Activated T-cell treated with anti-CD3 and anti-CD28 coated beads, Interleukin-2, amount 50 U/mL, for 72 hours (primary cell): Measurements from ENCODE around the gene KIF1B. TPM values are rescaled to one million over a fixed set of nuclear protein-coding genes. Genes with fewer than 3 reads are reported as not detected.
A peak's percentile ranks its signal among the peaks of the same experiment; 100 is the strongest.

ENCODE experiments used
- ATAC-seq, 2 donors: fragments of 150-1000 bp; cut with Tn5 transposase; replicated peaks in 1 of 2; 2 replicates each; pipeline ENCODE4 v1.10.0; 2021; ENCODE audit warnings: moderate library complexity in 2 of 2, mild to moderate bottlenecking in 1 of 2
- DNase-seq, 2 donors: peaks; one replicate each; pipeline ENCODE4 v3.0.0; 2021 to 2022; ENCODE audit warnings: mixed read lengths in 1 of 2
- H3K27ac Mint-ChIP-seq: one replicate; pipeline ENCODE4 v1.8.0; 2022; ENCODE audit warnings: mild to moderate bottlenecking, moderate library complexity, mixed read lengths
- H3K27me3 Mint-ChIP-seq: one replicate; pipeline ENCODE4 v1.8.0; 2022; ENCODE audit warnings: low read depth, mixed read lengths
- H3K36me3 Mint-ChIP-seq, 2 donors: one replicate each; pipeline ENCODE4 v1.8.0; 2022; ENCODE audit warnings: mixed read lengths in 2 of 2, mild to moderate bottlenecking in 1 of 2; ENCODE audit not compliant: insufficient read depth in 2 of 2
- H3K4me1 Mint-ChIP-seq: one replicate; pipeline ENCODE4 v1.8.0; 2022; ENCODE audit warnings: low read depth, mixed read lengths
- H3K4me3 Mint-ChIP-seq, 2 donors: one replicate each; pipeline ENCODE4 v1.8.0; 2022; ENCODE audit warnings: mild to moderate bottlenecking in 2 of 2, mixed read lengths in 2 of 2, moderate library complexity in 2 of 2
- H3K9me3 Mint-ChIP-seq, 2 donors: one replicate each; pipeline ENCODE4 v1.8.0; 2022; ENCODE audit warnings: mixed read lengths in 2 of 2
- total RNA-seq, 2 donors: library from RNA; stranded (reverse); gene quantifications; one replicate each; pipeline ENCODE4 v1.2.3, GENCODE V29; 2022

The KIF1B gene
- total RNA-seq, 2 donors from 2014 or later, result 12.5 to 16.6 TPM

DNA sequence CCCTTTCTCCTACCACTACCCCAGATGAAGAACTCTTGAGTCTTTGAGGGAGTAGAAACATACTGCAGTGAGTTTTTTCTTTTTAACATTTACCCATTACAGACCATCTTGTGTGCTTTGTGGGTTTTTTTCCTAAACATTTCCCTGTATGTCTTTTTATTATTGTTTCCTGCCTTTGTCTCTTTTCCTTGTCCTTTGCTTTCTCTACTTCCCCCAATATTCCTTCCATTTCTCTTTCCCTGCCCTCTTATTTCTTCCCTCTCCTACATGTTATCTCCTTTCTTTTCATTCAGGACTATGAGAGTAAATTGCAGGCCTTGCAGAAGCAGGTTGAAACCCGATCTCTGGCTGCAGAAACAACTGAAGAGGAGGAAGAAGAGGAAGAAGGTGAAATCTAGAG lies 109.4 kb downstream of the KIF1B start:
- H3K4me1 Mint-ChIP-seq, result peaks cover 7% of the 10 kb centered on the region
- no peaks in the 10 kb centered on the region for H3K9me3 Mint-ChIP-seq
- H3K4me3 Mint-ChIP-seq, result no peak overlapping the region
- H3K36me3 Mint-ChIP-seq, result no peaks in the 10 kb centered on the region
- H3K27ac Mint-ChIP-seq, result no peak overlapping the region
- DNase-seq, result no peak
- no peak for ATAC-seq
- no peaks in the 10 kb centered on the region for H3K27me3 Mint-ChIP-seq

DNA sequence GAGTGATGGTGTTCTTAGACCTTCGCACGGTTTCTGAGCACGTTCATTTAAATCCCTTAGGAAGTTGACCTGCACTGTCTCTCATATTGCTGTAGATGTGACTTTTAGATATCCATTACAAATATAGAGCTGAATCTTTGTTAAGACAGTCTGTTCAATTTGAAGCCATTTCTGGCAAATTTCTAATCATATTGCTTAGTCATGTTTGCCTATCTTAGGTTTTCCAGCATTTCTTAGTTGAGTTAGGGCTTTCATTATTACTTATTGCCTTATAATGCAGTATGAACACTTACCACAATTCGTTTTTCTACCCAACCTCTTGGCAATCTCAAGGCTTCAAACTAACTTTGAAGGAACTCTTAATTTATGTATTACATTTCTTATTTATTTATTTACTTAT lies 110.0 kb downstream of the KIF1B start:
- no peaks in the 10 kb centered on the region for H3K9me3 Mint-ChIP-seq
- H3K27me3 Mint-ChIP-seq, result no peaks in the 10 kb centered on the region

DNA sequence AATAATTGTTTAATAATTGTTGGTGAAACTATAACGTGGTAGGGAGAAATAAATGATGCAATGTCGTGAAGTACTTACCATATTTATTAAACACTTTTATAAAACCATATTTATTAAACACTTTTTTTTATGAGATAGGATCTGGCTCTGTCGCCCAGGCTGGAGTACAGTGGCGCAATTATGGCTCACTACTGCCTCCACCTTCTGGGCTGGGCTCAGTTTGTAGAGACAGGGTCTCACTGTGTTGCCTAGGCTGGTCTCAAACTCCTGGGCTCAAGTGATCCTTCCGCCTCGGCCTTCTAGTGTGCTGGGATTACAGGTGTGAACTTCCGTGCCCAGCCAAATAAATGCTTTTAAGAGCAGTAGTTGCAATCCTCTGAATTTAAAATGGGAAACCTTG lies 112.5 kb downstream of the KIF1B start:
- Mint-ChIP-seq H3K4me1 (peaks cover 21% of the 10 kb centered on the region), H3K27me3 (no peaks in the 10 kb centered on the region), H3K36me3 (peaks cover 0 to 2% of the 10 kb centered on the region in 2 donors), H3K9me3 (no peaks in the 10 kb centered on the region), H3K4me3 (no peak overlapping the region), H3K27ac (no peak overlapping the region)
- ATAC-seq, result no peak
- no peak for DNase-seq

More for the DNA sequence above, 110.0 kb downstream of the KIF1B start:
- no peak overlapping the region for H3K27ac Mint-ChIP-seq
- no peak overlapping the region for H3K4me3 Mint-ChIP-seq
- H3K36me3 Mint-ChIP-seq, result no peaks in the 10 kb centered on the region
- DNase-seq, result no peak
- ATAC-seq, result no peak
- H3K4me1 Mint-ChIP-seq, result peaks cover 13% of the 10 kb centered on the region

DNA sequence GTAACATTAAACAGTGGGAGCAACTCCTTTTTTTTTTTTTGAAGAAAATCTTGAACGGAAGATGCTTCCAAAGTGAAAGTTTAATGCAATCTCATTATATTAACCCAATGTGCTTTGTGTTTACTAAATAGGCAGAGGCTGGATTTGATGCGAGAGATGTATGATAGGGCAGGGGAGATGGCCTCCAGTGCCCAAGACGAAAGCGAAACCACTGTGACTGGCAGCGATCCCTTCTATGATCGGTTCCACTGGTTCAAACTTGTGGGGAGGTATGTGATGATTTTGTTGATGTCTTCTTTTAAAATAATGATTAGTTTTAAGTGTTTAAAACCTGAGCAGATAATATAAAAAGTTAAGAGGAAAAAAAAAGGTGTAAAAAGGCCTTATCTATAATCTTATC lies 114.3 kb downstream of the KIF1B start:
- H3K27me3 Mint-ChIP-seq, result no peaks in the 10 kb centered on the region
- H3K4me3 Mint-ChIP-seq, result peak overlapping the region; percentile 31 to 77
- H3K36me3 Mint-ChIP-seq, result peaks cover 0 to 2% of the 10 kb centered on the region in 2 donors
- H3K4me1 Mint-ChIP-seq, result peaks cover 21% of the 10 kb centered on the region
- H3K9me3 Mint-ChIP-seq, result no peaks in the 10 kb centered on the region
- peak overlapping the region; percentile 89 for H3K27ac Mint-ChIP-seq
- peak in 1 of 2 donors; percentile 11 for DNase-seq
- peak; percentile 41 to 66 for ATAC-seq

DNA sequence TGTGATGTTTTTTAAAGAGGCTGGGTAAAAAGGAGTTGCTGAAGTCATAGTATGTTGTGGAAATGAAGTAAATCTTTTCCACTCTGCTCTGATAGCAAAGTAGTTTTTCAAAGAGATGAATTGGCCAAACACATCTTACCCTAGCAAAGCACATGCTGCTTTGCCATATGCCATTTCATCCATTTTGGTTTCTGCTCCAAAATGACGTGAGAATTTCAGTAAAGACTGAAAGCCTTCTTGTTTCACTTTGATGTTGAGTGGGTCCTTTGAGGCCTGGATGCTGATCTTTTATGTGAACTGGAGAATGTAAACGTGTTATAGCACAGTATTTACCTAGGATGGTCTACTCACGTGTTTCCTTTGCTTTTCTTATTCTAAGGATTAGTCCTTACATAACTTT lies 115.2 kb downstream of the KIF1B start:
- H3K36me3 Mint-ChIP-seq, result peaks cover 0 to 2% of the 10 kb centered on the region in 2 donors
- H3K4me1 Mint-ChIP-seq, result peaks cover 21% of the 10 kb centered on the region
- no peaks in the 10 kb centered on the region for H3K27me3 Mint-ChIP-seq
- no peaks in the 10 kb centered on the region for H3K9me3 Mint-ChIP-seq
- DNase-seq (no peak), ATAC-seq (peak; percentile 36 to 60)
- H3K27ac Mint-ChIP-seq, result peak overlapping the region; percentile 89
- peak overlapping the region in 1 of 2 donors; percentile 77 for H3K4me3 Mint-ChIP-seq

DNA sequence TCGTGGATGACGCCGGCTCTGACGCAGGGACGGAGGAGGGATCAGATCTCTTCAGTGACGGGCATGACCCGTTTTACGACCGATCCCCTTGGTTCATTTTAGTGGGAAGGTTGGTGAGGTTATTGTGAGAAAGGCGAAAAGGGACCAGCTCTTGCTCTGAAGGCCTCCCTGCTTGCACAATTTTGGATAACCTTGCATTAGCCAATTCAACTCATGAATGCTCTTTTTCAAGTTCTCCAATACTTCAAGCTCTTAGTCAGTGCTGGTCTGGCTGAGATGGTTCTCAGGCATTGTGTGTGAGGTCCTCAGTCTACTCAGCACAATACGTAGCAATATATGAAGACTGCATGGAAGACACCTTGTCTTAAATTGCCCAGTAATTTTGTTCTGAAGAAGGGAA lies 115.9 kb downstream of the KIF1B start:
- Mint-ChIP-seq H3K4me1 (peaks cover 21% of the 10 kb centered on the region), H3K27me3 (no peaks in the 10 kb centered on the region), H3K36me3 (peaks cover 0 to 2% of the 10 kb centered on the region in 2 donors), H3K27ac (no peak overlapping the region), H3K4me3 (peak overlapping the region in 1 of 2 donors; percentile 77), H3K9me3 (no peaks in the 10 kb centered on the region)
- ATAC-seq (no peak), DNase-seq (no peak)

DNA sequence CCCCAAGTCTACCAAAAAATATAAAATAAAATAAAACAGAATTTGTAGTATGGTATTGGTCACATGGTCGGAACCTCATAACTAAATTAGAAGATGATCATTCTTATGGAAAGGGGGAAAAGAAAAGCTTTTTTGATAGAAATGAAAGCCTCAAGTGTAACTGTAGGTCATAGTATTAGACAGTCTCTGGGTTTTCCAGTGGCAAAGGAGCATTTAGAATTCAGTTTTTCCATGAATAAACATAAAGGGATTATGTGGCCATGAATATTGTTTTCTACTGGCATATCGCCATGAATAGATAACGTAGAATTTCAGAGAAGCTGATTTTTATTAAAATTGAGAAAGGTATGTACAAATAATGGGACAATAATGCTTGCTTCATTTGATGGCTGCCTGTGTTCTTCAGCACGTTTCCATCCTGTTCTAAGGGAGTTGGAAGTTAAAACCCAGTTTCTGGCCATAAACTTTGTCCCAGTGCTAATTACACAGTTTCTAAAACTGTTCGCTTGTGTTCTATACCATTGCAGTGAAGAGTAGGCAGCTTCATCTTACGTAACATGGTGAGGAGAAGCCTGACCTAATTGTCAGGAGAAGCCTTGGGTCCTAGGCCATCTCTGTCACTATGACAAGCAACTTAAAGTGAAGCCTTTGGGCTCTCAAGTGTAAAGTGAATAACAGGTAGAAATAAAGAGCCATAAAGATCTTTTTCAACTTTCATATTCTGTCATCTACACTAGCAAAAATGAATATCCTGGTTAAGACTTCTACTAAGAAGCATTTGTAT lies 118.0 kb downstream of the KIF1B start:
- Mint-ChIP-seq H3K4me3 (no peak overlapping the region), H3K36me3 (peaks cover 0 to 2% of the 10 kb centered on the region in 2 donors), H3K27ac (no peak overlapping the region), H3K9me3 (no peaks in the 10 kb centered on the region), H3K4me1 (peaks cover 21% of the 10 kb centered on the region), H3K27me3 (no peaks in the 10 kb centered on the region)
- no peak for ATAC-seq
- no peak for DNase-seq

DNA sequence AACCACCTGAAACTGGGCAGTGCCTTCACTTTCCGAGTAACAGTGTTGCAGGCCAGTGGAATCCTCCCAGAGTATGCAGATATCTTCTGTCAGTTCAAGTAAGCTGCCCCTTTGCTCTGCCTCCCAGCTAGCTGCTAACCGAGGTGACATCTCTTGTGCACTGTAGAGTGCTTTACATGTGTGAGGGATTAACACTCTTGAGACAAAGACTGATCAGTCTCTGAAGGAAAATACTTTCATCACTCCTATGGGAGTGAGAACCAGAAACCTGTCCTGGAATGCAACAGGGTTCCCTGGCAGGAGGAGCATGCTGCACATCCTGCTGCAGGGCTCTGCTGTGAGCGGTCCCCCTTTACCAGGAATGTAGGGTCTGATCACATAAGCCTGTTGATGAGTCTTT lies 127.1 kb downstream of the KIF1B start:
- Mint-ChIP-seq H3K9me3 (no peaks in the 10 kb centered on the region), H3K4me3 (no peak overlapping the region), H3K27me3 (no peaks in the 10 kb centered on the region), H3K27ac (no peak overlapping the region), H3K36me3 (no peaks in the 10 kb centered on the region), H3K4me1 (no peaks in the 10 kb centered on the region)
- DNase-seq (no peak), ATAC-seq (no peak)

DNA sequence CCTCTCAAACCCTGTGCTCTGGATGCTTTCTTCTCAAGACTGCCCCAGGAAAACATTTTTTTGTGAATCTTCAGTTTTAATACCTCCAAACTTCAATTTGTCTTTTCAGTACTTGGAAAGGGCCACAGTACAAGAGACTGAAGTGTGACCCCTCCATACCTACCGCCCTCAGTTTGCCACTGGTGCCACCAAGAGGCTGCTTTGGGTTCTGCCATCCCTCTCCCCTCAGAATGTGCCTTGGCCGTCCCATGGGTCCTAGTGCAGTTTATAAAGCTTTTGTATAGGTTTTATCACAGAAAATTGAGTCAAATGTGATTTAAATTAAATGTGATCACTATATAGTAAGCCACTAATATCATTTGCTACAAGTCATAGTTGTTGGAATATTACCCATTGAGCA lies 127.7 kb downstream of the KIF1B start:
- no peaks in the 10 kb centered on the region for H3K4me1 Mint-ChIP-seq
- no peak overlapping the region for H3K4me3 Mint-ChIP-seq
- H3K36me3 Mint-ChIP-seq, result no peaks in the 10 kb centered on the region
- ATAC-seq, result peak; percentile 75 to 77
- H3K27me3 Mint-ChIP-seq, result no peaks in the 10 kb centered on the region
- H3K9me3 Mint-ChIP-seq, result no peaks in the 10 kb centered on the region
- DNase-seq, result peak; percentile 48 to 53
- no peak overlapping the region for H3K27ac Mint-ChIP-seq

DNA sequence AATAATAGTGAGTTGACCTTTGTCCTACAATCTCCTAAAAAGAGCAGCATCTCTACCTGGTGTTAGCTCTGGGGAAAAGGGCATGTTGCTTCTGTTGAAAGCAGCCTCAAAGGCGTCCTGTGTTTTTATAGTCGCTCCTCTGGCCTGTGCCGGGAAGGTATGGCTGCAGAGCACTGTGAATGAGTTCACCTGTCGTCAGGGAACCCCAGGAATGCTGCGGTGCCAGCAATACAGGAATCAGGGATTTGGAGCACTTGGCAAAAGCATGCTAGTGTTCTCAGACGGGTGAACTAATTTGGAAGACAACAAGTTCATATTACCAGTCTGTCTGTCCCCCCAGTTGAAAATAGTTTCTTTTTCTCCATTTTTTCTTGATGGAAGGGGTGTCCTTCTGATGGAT lies 128.2 kb downstream of the KIF1B start:
- ATAC-seq (no peak), DNase-seq (no peak)
- H3K36me3 Mint-ChIP-seq, result no peaks in the 10 kb centered on the region
- H3K4me1 Mint-ChIP-seq, result no peaks in the 10 kb centered on the region
- H3K27me3 Mint-ChIP-seq, result no peaks in the 10 kb centered on the region
- no peak overlapping the region for H3K27ac Mint-ChIP-seq
- no peak overlapping the region for H3K4me3 Mint-ChIP-seq
- H3K9me3 Mint-ChIP-seq, result no peaks in the 10 kb centered on the region

DNA sequence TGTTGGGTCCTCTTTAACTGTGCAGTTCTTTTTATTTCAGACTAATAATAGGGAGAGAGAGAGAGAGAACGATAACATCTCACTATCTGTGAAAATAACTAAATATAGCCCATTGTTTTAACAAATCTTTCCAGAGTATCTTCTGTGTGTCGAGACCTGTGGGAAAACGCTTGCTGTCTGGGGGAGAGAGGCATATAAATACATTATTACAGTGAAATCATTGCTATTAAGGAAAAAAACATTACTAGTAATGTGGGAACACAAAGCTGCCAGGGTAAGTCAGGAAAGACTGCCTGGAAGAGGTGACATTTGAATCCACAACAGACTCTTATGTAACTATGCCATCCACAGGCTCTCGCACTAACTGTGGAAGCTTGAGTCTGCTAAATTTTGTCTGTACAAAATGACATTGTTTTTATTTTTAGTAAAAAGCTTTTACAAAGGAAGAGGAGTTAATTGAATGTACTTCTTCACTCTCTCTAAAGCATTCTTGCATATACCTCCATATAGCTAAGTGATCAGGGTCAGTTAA lies 128.7 kb downstream of the KIF1B start:
- Mint-ChIP-seq H3K27me3 (no peaks in the 10 kb centered on the region), H3K4me1 (no peaks in the 10 kb centered on the region), H3K9me3 (no peaks in the 10 kb centered on the region), H3K27ac (no peak overlapping the region), H3K36me3 (no peaks in the 10 kb centered on the region), H3K4me3 (no peak overlapping the region)
- DNase-seq, result no peak
- no peak for ATAC-seq

DNA sequence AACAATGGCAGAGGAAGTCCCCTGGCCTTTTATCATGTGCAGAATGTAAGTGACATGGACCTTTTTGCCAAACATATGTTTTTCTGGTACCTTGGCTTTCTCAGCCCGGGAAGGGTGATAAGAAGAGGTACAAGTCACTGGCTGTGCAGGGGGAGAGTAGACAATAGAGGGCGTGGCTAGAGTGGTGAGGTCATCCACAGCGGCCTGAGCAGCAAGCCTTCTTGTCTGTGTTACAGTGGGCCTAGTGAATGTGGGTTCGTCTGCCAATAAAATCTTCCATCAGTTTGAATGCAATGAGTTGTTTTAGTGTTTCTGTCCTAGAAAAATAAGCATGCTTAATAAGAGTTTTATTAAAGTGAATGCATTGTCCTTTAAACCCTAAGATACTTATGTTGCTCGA lies 129.4 kb downstream of the KIF1B start:
- no peaks in the 10 kb centered on the region for H3K27me3 Mint-ChIP-seq
- no peaks in the 10 kb centered on the region for H3K9me3 Mint-ChIP-seq
- no peak for DNase-seq
- H3K4me1 Mint-ChIP-seq, result no peaks in the 10 kb centered on the region
- ATAC-seq, result no peak
- no peaks in the 10 kb centered on the region for H3K36me3 Mint-ChIP-seq
- no peak overlapping the region for H3K4me3 Mint-ChIP-seq
- H3K27ac Mint-ChIP-seq, result no peak overlapping the region

DNA sequence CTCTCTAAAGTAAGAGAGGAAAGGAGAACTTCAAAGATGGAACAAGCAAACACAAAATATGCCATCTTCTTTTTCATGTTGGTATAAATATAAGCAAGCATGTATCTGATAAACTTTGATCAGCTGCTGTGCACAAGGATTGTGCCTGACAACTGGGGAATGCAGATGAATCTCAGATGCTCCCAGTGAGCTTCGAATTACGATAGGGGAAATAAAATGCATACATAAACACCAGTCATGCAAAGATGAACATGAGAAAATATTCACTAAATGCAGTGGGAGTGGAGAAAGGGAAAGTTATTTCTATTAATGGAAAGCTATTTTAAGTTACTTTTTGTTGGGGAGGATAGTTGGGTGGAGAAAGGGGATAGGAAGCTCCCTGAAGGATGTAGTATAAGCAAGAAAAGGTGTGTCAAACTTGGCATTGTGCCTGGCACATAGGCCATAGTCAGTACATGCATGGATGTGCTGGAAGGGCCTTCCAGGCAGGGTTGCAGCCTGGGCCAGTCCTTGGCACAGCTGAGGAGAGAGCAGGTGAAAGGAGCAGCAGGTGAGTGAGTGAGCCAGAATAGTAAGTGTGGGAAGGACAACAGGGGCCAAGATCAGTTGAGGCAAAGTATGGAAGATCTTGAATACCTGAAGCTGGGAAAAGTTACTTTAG lies 130.7 kb downstream of the KIF1B start:
- ATAC-seq (no peak), DNase-seq (no peak)
- Mint-ChIP-seq H3K27me3 (no peaks in the 10 kb centered on the region), H3K4me3 (no peak overlapping the region), H3K9me3 (no peaks in the 10 kb centered on the region), H3K36me3 (no peaks in the 10 kb centered on the region), H3K4me1 (no peaks in the 10 kb centered on the region), H3K27ac (no peak overlapping the region)
